ENCODE data around the gene LRRC25. TPM values are rescaled to one million over a fixed set of nuclear protein-coding genes. Genes with fewer than 3 reads are reported as not detected.

LRRC25 gene
- polyA plus RNA-seq, 1 donor from 2014 or later: not detected

DNA sequence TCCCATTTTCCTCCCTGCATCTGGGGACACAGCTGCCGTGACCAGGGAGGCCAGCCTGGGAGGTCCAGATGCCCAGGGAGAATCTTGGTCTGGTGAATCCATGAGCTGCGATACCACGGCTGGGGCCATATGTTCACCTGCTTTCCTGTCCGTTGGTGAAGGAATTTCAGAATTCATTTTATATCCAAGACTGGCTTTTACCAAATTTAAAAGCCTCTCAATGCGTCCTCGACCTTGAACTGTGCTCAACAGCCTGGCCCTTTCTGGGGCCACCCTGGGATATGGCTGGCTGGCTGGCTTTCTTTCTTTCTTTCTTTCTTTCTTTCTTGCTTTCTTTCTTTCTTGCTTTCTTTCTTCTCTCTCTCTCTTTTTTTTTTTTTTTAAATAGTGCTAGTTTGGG is 33.6 kb downstream of the LRRC25 start:
- H3K4me2 ChIP-seq (ENCODE audit: low read length): no peak overlapping the region
- TF ChIP-seq REST (IDR thresholded peaks at IDR 0.05; ENCODE audit: borderline replicate concordance) (no peak), EP300 (conservative IDR thresholded peaks at IDR 0.05; ENCODE audit: poor library complexity, severe bottlenecking) (no peak), POLR2AphosphoS5 (IDR thresholded peaks at IDR 0.05) (no peak), EZH2 (IDR thresholded peaks at IDR 0.05; ENCODE audit: borderline replicate concordance, insufficient read depth, low read length, poor library complexity, severe bottlenecking) (no peak), MXI1 (conservative IDR thresholded peaks at IDR 0.05; ENCODE audit: poor library complexity, severe bottlenecking) (no peak), RAD21 (conservative IDR thresholded peaks at IDR 0.05) (no peak), SMC3 (conservative IDR thresholded peaks at IDR 0.05; ENCODE audit: poor library complexity) (no peak), TAF1 (IDR thresholded peaks at IDR 0.05; ENCODE audit: low read depth) (no peak)
- TF ChIP-seq, protein P1, sequence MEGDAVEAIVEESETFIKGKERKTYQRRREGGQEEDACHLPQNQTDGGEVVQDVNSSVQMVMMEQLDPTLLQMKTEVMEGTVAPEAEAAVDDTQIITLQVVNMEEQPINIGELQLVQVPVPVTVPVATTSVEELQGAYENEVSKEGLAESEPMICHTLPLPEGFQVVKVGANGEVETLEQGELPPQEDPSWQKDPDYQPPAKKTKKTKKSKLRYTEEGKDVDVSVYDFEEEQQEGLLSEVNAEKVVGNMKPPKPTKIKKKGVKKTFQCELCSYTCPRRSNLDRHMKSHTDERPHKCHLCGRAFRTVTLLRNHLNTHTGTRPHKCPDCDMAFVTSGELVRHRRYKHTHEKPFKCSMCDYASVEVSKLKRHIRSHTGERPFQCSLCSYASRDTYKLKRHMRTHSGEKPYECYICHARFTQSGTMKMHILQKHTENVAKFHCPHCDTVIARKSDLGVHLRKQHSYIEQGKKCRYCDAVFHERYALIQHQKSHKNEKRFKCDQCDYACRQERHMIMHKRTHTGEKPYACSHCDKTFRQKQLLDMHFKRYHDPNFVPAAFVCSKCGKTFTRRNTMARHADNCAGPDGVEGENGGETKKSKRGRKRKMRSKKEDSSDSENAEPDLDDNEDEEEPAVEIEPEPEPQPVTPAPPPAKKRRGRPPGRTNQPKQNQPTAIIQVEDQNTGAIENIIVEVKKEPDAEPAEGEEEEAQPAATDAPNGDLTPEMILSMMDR (IDR thresholded peaks at IDR 0.05; ENCODE audit: poor library complexity, severe bottlenecking): no peak
- no peak overlapping the region for H3K27ac ChIP-seq (ENCODE audit: low read length)

DNA sequence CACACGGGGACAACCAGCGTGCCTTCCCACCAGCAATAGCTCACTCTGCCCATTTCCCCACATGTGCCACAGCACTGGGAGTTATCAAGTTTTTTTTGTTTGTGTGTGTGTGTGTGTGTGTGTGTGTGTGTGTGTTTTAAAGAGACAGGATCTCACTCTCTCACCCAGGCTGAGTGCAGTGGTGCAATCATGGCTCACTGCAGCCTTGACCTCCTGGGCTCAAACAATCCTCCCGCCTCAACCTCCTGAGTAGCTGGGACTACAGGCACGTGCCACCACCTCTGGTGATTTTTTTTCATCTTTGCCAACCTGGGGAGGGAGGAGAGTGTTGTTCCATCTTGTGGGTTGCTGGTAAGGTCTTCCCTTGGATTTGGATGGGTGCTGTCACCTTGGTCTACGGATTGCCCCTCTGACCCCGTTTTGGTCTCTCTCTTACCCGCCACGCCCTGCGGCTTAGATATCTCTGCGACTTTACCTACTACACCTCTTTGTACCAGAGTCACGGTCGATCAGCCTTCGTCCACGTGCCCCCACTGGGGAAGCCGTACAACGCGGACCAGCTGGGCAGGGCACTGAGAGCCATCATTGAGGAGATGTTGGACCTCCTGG is 34.4 kb downstream of the LRRC25 start:
- no peak for TF ChIP-seq SMC3 (conservative IDR thresholded peaks at IDR 0.05; ENCODE audit: poor library complexity)
- TF ChIP-seq MXI1 (conservative IDR thresholded peaks at IDR 0.05; ENCODE audit: poor library complexity, severe bottlenecking): no peak
- TF ChIP-seq, protein P1 (IDR thresholded peaks at IDR 0.05; ENCODE audit: poor library complexity, severe bottlenecking): no peak
- TF ChIP-seq RAD21 (conservative IDR thresholded peaks at IDR 0.05): no peak
- TF ChIP-seq POLR2AphosphoS5 (IDR thresholded peaks at IDR 0.05): no peak
- no peak for TF ChIP-seq EZH2 (IDR thresholded peaks at IDR 0.05; ENCODE audit: borderline replicate concordance, insufficient read depth, low read length, poor library complexity, severe bottlenecking)
- TF ChIP-seq EP300 (conservative IDR thresholded peaks at IDR 0.05; ENCODE audit: poor library complexity, severe bottlenecking): no peak
- TF ChIP-seq REST (IDR thresholded peaks at IDR 0.05; ENCODE audit: borderline replicate concordance): no peak
- TF ChIP-seq TAF1 (IDR thresholded peaks at IDR 0.05; ENCODE audit: low read depth): no peak
- no peaks in the 10 kb centered on the region for H3F3A ChIP-seq (ENCODE audit: insufficient read depth, low read length, poor library complexity, severe bottlenecking)
- H3K4me2 ChIP-seq (ENCODE audit: low read length): no peak overlapping the region
- H3K4me3 ChIP-seq (ENCODE audit: low read length): no peak overlapping the region
- no peak overlapping the region for H3K9ac ChIP-seq (ENCODE audit: low read length)
- no peaks in the 10 kb centered on the region for H3K79me2 ChIP-seq (replicated peaks; ENCODE audit: insufficient read depth, low read length)
- H4K20me1 ChIP-seq (ENCODE audit: insufficient read depth): no peaks in the 10 kb centered on the region
- no peaks in the 10 kb centered on the region for H3K9me3 ChIP-seq (ENCODE audit: low read length)
- no peaks in the 10 kb centered on the region for H3K27me3 ChIP-seq (ENCODE audit: insufficient read depth, low read depth, low read length)
- H2AFZ ChIP-seq (ENCODE audit: low read depth, low read length): no peak overlapping the region
- H3K9me2 ChIP-seq (ENCODE audit: insufficient read depth, low read length): no peaks in the 10 kb centered on the region
- H3K27ac ChIP-seq (ENCODE audit: low read length): no peak overlapping the region
- no peaks in the 10 kb centered on the region for H3K36me3 ChIP-seq (ENCODE audit: insufficient read depth, low read length)

More for the DNA sequence above, 33.6 kb downstream of the LRRC25 start:
- Histone ChIP-seq H3F3A (ENCODE audit: insufficient read depth, low read length, poor library complexity, severe bottlenecking) (no peaks in the 10 kb centered on the region), H3K9ac (ENCODE audit: low read length) (no peak overlapping the region), H4K20me1 (ENCODE audit: insufficient read depth) (no peaks in the 10 kb centered on the region), H3K9me2 (ENCODE audit: insufficient read depth, low read length) (no peaks in the 10 kb centered on the region), H3K9me3 (ENCODE audit: low read length) (no peaks in the 10 kb centered on the region), H2AFZ (ENCODE audit: low read depth, low read length) (no peak overlapping the region), H3K79me2 (replicated peaks; ENCODE audit: insufficient read depth, low read length) (no peaks in the 10 kb centered on the region), H3K4me3 (ENCODE audit: low read length) (no peak overlapping the region), H3K27me3 (ENCODE audit: insufficient read depth, low read depth, low read length) (no peaks in the 10 kb centered on the region), H3K36me3 (ENCODE audit: insufficient read depth, low read length) (no peaks in the 10 kb centered on the region)

Data from neural cell (in vitro differentiated cells).